ENCODE measurements around the gene SNAP29.

DNA sequence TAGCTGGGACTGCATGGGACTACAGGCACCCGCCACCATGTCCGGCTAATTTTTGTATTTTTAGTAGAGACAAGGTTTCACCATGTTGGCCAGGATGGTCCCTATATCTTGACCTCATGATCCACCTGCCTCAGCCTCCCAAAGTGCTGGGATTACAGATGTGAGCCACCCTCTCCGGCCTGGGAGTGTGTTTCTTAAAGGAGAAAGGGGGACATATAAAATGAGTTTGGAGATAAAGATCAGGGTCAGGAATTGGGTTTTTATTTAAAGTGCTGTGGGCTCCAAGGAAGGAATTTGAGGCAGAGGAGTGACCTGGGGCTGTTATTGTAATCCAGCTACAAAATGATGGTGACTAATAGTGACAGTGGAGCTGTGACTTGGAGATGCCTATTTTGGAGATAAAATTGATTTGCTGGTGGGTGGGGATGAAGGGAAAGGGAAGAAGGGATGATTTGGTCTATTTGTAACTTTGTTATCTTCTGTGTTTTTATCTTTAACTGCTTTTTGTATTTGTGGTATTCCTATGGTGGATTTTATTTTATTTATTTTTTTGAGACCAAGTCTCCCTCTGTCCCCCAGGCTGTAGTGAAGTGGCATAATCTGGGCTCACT, 63.4 kb downstream of the SNAP29 start:
- TF ChIP-seq, protein P1, sequence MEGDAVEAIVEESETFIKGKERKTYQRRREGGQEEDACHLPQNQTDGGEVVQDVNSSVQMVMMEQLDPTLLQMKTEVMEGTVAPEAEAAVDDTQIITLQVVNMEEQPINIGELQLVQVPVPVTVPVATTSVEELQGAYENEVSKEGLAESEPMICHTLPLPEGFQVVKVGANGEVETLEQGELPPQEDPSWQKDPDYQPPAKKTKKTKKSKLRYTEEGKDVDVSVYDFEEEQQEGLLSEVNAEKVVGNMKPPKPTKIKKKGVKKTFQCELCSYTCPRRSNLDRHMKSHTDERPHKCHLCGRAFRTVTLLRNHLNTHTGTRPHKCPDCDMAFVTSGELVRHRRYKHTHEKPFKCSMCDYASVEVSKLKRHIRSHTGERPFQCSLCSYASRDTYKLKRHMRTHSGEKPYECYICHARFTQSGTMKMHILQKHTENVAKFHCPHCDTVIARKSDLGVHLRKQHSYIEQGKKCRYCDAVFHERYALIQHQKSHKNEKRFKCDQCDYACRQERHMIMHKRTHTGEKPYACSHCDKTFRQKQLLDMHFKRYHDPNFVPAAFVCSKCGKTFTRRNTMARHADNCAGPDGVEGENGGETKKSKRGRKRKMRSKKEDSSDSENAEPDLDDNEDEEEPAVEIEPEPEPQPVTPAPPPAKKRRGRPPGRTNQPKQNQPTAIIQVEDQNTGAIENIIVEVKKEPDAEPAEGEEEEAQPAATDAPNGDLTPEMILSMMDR (IDR thresholded peaks at IDR 0.05), result no peak
- TF ChIP-seq EP300 (IDR thresholded peaks at IDR 0.05; ENCODE audit: low read depth), result no peak
- no peak for TF ChIP-seq POLR2A (IDR thresholded peaks at IDR 0.05)
- no peak for TF ChIP-seq POLR2AphosphoS5 (IDR thresholded peaks at IDR 0.05)

Measured in transverse colon (tissue), 4 donors.